ENCODE results near the gene FOXP1. TPM values are rescaled to one million over a fixed set of nuclear protein-coding genes. Genes with fewer than 3 reads are reported as not detected.

FOXP1 gene
- total and polyA plus RNA-seq, 4 donors, result 4.9 to 35.4 (median 32.0) TPM

DNA sequence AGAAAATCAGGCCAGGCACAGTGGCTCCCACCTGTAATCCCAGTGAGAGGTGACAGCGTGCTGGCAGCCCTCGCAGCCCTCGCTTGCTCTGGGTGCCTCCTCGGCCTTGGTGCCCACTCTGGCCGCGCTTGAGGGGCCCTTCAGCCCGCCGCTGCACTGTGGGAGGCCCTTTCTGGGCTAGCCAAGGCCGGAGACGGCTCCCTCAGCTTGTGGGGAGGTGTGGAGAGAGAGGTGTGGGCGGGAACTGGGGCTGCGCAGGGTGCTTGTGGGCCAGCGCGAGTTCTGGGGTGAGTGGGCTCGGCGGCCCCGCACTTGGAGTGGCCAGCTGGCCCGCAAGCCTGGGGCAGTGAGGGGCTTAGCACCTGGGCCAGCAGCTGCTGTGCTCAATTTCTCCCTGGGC, 252.6 kb downstream of the FOXP1 start:
- 95% methylated on average over 18 of the region's 18 CpGs for WGBS
- H3K4me3 ChIP-seq (ENCODE audit: low read depth in 1 of 3, low read length in 3 of 3), result no peak overlapping the region
- H3K27me3 ChIP-seq (ENCODE audit: control insufficient read depth in 4 of 4, insufficient read depth in 4 of 4, low read length in 3 of 4), result no peaks in the 10 kb centered on the region
- H3K9me3 ChIP-seq (ENCODE audit: control insufficient read depth in 4 of 4, low read length in 3 of 4), result no peaks in the 10 kb centered on the region
- H3K4me1 ChIP-seq (ENCODE audit: control insufficient read depth in 4 of 4, insufficient read depth in 4 of 4, low read length in 3 of 4), result peaks cover 0 to 3% (median 1%) of the 10 kb centered on the region in 4 donors
- H3K36me3 ChIP-seq (ENCODE audit: control insufficient read depth in 4 of 4, insufficient read depth in 3 of 4, low read depth in 1 of 4, low read length in 3 of 4), result peaks cover 0 to 2% (median 0%) of the 10 kb centered on the region in 4 donors
- H3K27ac ChIP-seq (ENCODE audit: low read depth in 1 of 2, low read length in 2 of 2), result no peak overlapping the region
- no peak overlapping the region for H3K9ac ChIP-seq (ENCODE audit: low read depth in 1 of 2, low read length in 2 of 2)
- TF ChIP-seq ATF3 (IDR thresholded peaks at IDR 0.05) (no peak), EGR1 (IDR thresholded peaks at IDR 0.05; ENCODE audit: low read depth in 2 of 2) (no peak), HNF4A (conservative IDR thresholded peaks at IDR 0.05) (no peak), YY1 (IDR thresholded peaks at IDR 0.05) (no peak), JUND (IDR thresholded peaks at IDR 0.05) (no peak), SP1 (IDR thresholded peaks at IDR 0.05) (no peak), ZBTB33 (IDR thresholded peaks at IDR 0.05) (no peak), FOXA1 (IDR thresholded peaks at IDR 0.05) (no peak), REST (IDR thresholded peaks at IDR 0.05) (no peak), TAF1 (conservative IDR thresholded peaks at IDR 0.05) (no peak), RXRA (IDR thresholded peaks at IDR 0.05) (no peak), HNF4G (IDR thresholded peaks at IDR 0.05) (no peak), GABPA (IDR thresholded peaks at IDR 0.05 in 1 of 2, conservative IDR thresholded peaks at IDR 0.05 in 1 of 2) (no peak)
- TF ChIP-seq, protein P1, sequence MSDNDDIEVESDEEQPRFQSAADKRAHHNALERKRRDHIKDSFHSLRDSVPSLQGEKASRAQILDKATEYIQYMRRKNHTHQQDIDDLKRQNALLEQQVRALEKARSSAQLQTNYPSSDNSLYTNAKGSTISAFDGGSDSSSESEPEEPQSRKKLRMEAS (IDR thresholded peaks at IDR 0.05), result no peak
- no peak for DNase-seq (ENCODE audit: low spot score)

GRCh38 chr3:71330505-71330904, 253.0 kb downstream of the FOXP1 start:
- H3K4me3 ChIP-seq (ENCODE audit: low read depth in 1 of 3, low read length in 3 of 3), result no peak overlapping the region
- no peak for TF ChIP-seq RXRA (IDR thresholded peaks at IDR 0.05)
- TF ChIP-seq ATF3 (IDR thresholded peaks at IDR 0.05), result no peak
- no peak for TF ChIP-seq HNF4A (conservative IDR thresholded peaks at IDR 0.05)
- TF ChIP-seq FOXA1 (IDR thresholded peaks at IDR 0.05), result no peak
- TF ChIP-seq ZBTB33 (IDR thresholded peaks at IDR 0.05), result no peak
- no peaks in the 10 kb centered on the region for H3K9me3 ChIP-seq (ENCODE audit: control insufficient read depth in 4 of 4, low read length in 3 of 4)
- no peak for DNase-seq (ENCODE audit: low spot score)
- peaks cover 0 to 3% (median 1%) of the 10 kb centered on the region in 4 donors for H3K4me1 ChIP-seq (ENCODE audit: control insufficient read depth in 4 of 4, insufficient read depth in 4 of 4, low read length in 3 of 4)
- H3K27ac ChIP-seq (ENCODE audit: low read depth in 1 of 2, low read length in 2 of 2), result no peak overlapping the region
- H3K9ac ChIP-seq (ENCODE audit: low read depth in 1 of 2, low read length in 2 of 2), result no peak overlapping the region
- WGBS, result 97% methylated on average over 1 of the region's 1 CpG
- no peaks in the 10 kb centered on the region for H3K27me3 ChIP-seq (ENCODE audit: control insufficient read depth in 4 of 4, insufficient read depth in 4 of 4, low read length in 3 of 4)
- peaks cover 0 to 2% (median 0%) of the 10 kb centered on the region in 4 donors for H3K36me3 ChIP-seq (ENCODE audit: control insufficient read depth in 4 of 4, insufficient read depth in 3 of 4, low read depth in 1 of 4, low read length in 3 of 4)
